Spleen (tissue), 7 donors: ENCODE results near the gene TRMT1.

Source experiments
- POLR2A ChIP-seq, 3 donors: fragments of 450-650 bp; IDR thresholded peaks; one replicate each; pipeline ENCODE4 v1.5.1; 2017; ENCODE audit warnings: antibody characterized with exemption in 3 of 3, mild to moderate bottlenecking in 1 of 3
- POLR2AphosphoS5 ChIP-seq, 3 donors: sonication (generic); formaldehyde crosslinking; IDR thresholded peaks; one replicate each; pipeline ENCODE4 v1.5.1; 2017; ENCODE audit warnings: antibody characterized with exemption in 3 of 3
- TF ChIP-seq, protein P1 (sequence below), 11 experiments: fragments of 200-600 bp in 7 of 11; fragments of 450-650 bp in 4 of 11; sonication (generic) in 4 of 11; IDR thresholded peaks in 8 of 11; conservative IDR thresholded peaks in 3 of 11; 1 replicate in 7 of 11; 2 replicates in 4 of 11; pipeline versions ENCODE4 v1.4.0 to v1.8.0; 2016 to 2021; ENCODE audit warnings: antibody characterized with exemption in 11 of 11, inconsistent platforms in 4 of 11, mild to moderate bottlenecking in 1 of 11
- donor health status: DM: no; HTN: no; CAD: no; lungs with moderate emphysema.
- donor health status: DM: no; HTN: no; CAD: no.
- donor health status: DM: no; HTN: no; CAD: no.

DNA sequence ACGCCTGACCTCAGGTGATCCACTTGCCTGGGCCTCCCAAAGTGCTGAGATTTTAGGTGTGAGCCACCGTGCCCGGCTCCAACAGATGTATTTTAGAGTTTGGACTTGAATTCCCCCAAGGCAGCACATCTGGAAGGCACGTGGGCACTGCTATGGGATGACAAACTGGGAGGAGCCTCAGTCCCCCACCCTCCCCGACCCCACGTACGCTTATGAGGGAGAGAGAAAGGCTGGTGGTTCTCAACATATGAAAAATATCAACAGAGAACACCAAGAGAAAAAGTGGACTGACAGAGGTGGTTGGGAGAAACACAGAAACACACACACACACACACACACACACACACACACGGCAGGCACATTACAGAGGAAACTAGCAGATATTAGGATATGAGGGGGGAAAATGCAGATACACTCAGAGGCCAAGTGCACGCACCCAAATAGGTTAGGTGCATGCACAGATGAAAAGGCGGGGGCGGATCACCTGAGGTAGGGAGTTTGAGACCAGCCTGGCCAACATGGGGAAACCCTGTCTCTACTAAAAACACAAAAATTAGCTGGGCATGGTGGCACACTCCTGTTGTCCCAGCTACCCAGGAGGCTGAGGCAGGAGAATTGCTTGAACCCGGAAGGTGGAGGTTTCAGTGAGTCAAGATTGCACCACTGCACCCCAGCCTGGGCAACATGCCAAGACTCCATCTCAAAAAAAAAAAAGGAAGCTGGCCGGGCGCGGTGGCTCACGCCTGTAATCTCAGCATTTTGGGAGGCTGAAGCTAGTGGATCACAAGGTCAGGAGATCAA, 30.4 kb upstream of the TRMT1 start:
- TF ChIP-seq, protein P1, sequence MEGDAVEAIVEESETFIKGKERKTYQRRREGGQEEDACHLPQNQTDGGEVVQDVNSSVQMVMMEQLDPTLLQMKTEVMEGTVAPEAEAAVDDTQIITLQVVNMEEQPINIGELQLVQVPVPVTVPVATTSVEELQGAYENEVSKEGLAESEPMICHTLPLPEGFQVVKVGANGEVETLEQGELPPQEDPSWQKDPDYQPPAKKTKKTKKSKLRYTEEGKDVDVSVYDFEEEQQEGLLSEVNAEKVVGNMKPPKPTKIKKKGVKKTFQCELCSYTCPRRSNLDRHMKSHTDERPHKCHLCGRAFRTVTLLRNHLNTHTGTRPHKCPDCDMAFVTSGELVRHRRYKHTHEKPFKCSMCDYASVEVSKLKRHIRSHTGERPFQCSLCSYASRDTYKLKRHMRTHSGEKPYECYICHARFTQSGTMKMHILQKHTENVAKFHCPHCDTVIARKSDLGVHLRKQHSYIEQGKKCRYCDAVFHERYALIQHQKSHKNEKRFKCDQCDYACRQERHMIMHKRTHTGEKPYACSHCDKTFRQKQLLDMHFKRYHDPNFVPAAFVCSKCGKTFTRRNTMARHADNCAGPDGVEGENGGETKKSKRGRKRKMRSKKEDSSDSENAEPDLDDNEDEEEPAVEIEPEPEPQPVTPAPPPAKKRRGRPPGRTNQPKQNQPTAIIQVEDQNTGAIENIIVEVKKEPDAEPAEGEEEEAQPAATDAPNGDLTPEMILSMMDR (IDR thresholded peaks at IDR 0.05 in 8 of 11, conservative IDR thresholded peaks at IDR 0.05 in 3 of 11), result no peak
- no peak for TF ChIP-seq POLR2A (IDR thresholded peaks at IDR 0.05)
- peak in 2 of 3 donors; percentile 31 to 82 for TF ChIP-seq POLR2AphosphoS5 (IDR thresholded peaks at IDR 0.05)
